HepG2 (cell line): ENCODE data around the gene MYO9A. TPM values are rescaled to one million over a fixed set of nuclear protein-coding genes. Genes with fewer than 3 reads are reported as not detected.

Experiments
- AGO1 ChIP-seq: fragments of 200-400 bp; formaldehyde crosslinking; IDR thresholded peaks from 2 replicates; pipeline ENCODE4 v1.6.1; 2017; ENCODE audit warnings: mild to moderate bottlenecking, low read depth, low read length, moderate library complexity; ENCODE audit not compliant: poor library complexity, severe bottlenecking
- BHLHE40 ChIP-seq: IDR thresholded peaks from 2 replicates; pipeline ENCODE4 v1.6.1; 2011; ENCODE audit warnings: low read length, improper control_type of control experiment
- CCAR2 ChIP-seq: fragments of 200-400 bp; formaldehyde crosslinking; optimal IDR thresholded peaks from 2 replicates; pipeline ENCODE3; 2018; ENCODE audit warnings: low read depth, mild to moderate bottlenecking, low read length, moderate library complexity
- CENPX ChIP-seq: sonication (generic); formaldehyde crosslinking; IDR thresholded peaks from 2 replicates; pipeline ENCODE4 v1.9.0; 2021; ENCODE audit warnings: mild to moderate bottlenecking, missing genetic modification reagents, moderate library complexity
- HNRNPL ChIP-seq: fragments of 200-400 bp; formaldehyde crosslinking; IDR thresholded peaks from 2 replicates; pipeline ENCODE4 v1.6.1; 2017; ENCODE audit warnings: mild to moderate bottlenecking, low read depth, low read length
- JDP2 ChIP-seq: sonication (generic); formaldehyde crosslinking; IDR thresholded peaks from 2 replicates; pipeline ENCODE4 v1.8.1; 2022; ENCODE audit warnings: missing genetic modification reagents, borderline replicate concordance
- KDM5A ChIP-seq: fragments of 200-600 bp; sonication (generic); IDR thresholded peaks from 2 replicates; pipeline ENCODE4 v1.7.0; 2018; ENCODE audit warnings: antibody characterized with exemption, mild to moderate bottlenecking, low read length, borderline replicate concordance
- MIER3 ChIP-seq: IDR thresholded peaks from 2 replicates; pipeline ENCODE4 v1.6.1; 2016; ENCODE audit warnings: missing compliant biosample characterization, borderline replicate concordance
- NR2C2 ChIP-seq: sonication (generic); formaldehyde crosslinking; IDR thresholded peaks from 2 replicates; pipeline ENCODE4 v1.4.0; 2020; ENCODE audit warnings: missing genetic modification reagents, mild to moderate bottlenecking, moderate library complexity, borderline replicate concordance
- POLR2G ChIP-seq: fragments of 200-400 bp; formaldehyde crosslinking; IDR thresholded peaks from 2 replicates; pipeline ENCODE4 v1.6.1; 2018; ENCODE audit warnings: mild to moderate bottlenecking, low read depth, low read length, moderate library complexity
- RBFOX2 ChIP-seq: fragments of 200-400 bp; formaldehyde crosslinking; IDR thresholded peaks from 2 replicates; pipeline ENCODE4 v1.6.1; 2017; ENCODE audit warnings: low read depth, mild to moderate bottlenecking, low read length
- SALL1 ChIP-seq: sonication (generic); formaldehyde crosslinking; IDR thresholded peaks from 2 replicates; pipeline ENCODE4 v1.8.0; 2022; ENCODE audit warnings: mild to moderate bottlenecking, missing genetic modification reagents
- SRSF1 ChIP-seq: fragments of 200-400 bp; formaldehyde crosslinking; optimal IDR thresholded peaks from 2 replicates; pipeline ENCODE3; 2017; ENCODE audit warnings: mild to moderate bottlenecking, low read depth, low read length, moderate library complexity
- WIZ ChIP-seq: sonication (generic); formaldehyde crosslinking; IDR thresholded peaks from 2 replicates; pipeline ENCODE4 v1.5.1; 2020; ENCODE audit warnings: mild to moderate bottlenecking, missing genetic modification reagents
- ZBTB3 ChIP-seq: sonication (generic); formaldehyde crosslinking; IDR thresholded peaks from 2 replicates; pipeline ENCODE4 v1.4.0; 2020; ENCODE audit warnings: low read depth, mild to moderate bottlenecking, moderate library complexity, missing genetic modification reagents, borderline replicate concordance
- ZNF136 ChIP-seq: sonication (generic); formaldehyde crosslinking; IDR thresholded peaks from 2 replicates; pipeline ENCODE4 v1.8.1; 2022; ENCODE audit warnings: low read depth, mild to moderate bottlenecking, moderate library complexity, missing genetic modification reagents
- ZNF232 ChIP-seq: sonication (generic); formaldehyde crosslinking; IDR thresholded peaks from 2 replicates; pipeline ENCODE4 v1.4.0; 2020; ENCODE audit warnings: missing genetic modification reagents, borderline replicate concordance
- ZNF441 ChIP-seq: sonication (generic); formaldehyde crosslinking; IDR thresholded peaks from 2 replicates; pipeline ENCODE4 v1.7.0; 2021; ENCODE audit warnings: missing genetic modification reagents, borderline replicate concordance
- ZSCAN25 ChIP-seq: sonication (generic); formaldehyde crosslinking; IDR thresholded peaks from 2 replicates; pipeline ENCODE4 v1.8.0; 2022; ENCODE audit warnings: mild to moderate bottlenecking, missing genetic modification reagents
- ZSCAN31 ChIP-seq: sonication (generic); formaldehyde crosslinking; IDR thresholded peaks from 2 replicates; pipeline ENCODE4 v1.5.0; 2020; ENCODE audit warnings: low read depth, mild to moderate bottlenecking, missing genetic modification reagents
- polyA plus RNA-seq, 8 experiments: library from polyadenylated mRNA; depleted of rRNA in 3 of 8; stranded (reverse) in 7 of 8; unstranded in 1 of 8; fragments of >200 nt; fragmentation: Illumina TruSeq in 4 of 8; extraction: Trizol in 4 of 8; gene quantifications; 2 replicates each; pipeline versions ENCODE4 v1.2.1 to v1.2.3, GENCODE V29; 2011 to 2016; ENCODE audit warnings: low read depth in 4 of 8, missing spikeins in 1 of 8, mixed read lengths in 1 of 8; ENCODE audit not compliant: insufficient read depth in 1 of 8
- total RNA-seq, 5 experiments: library from RNA; depleted of rRNA; stranded (reverse); fragments of >200 nt; fragmentation: Illumina TruSeq; extraction: Trizol; gene quantifications; 2 replicates each; pipeline ENCODE4 v1.2.3, GENCODE V29; 2016; ENCODE audit warnings: low read depth in 1 of 5
- TF ChIP-seq, protein P1 (sequence below): sonication (generic); formaldehyde crosslinking; IDR thresholded peaks from 2 replicates; pipeline ENCODE4 v1.8.0; 2022; ENCODE audit warnings: missing genetic modification reagents, mild to moderate bottlenecking, moderate library complexity, borderline replicate concordance
- TF ChIP-seq, protein P2 (sequence below), 2 experiments: fragments of 450-650 bp in 1 of 2; sonication (generic) in 1 of 2; formaldehyde crosslinking; IDR thresholded peaks; 2 replicates each; pipeline versions ENCODE4 v1.5.0 to v1.8.0; 2020 to 2022; ENCODE audit warnings: mild to moderate bottlenecking in 1 of 2, missing genetic modification reagents in 1 of 2
- TF ChIP-seq, protein P3 (sequence below): sonication (generic); formaldehyde crosslinking; IDR thresholded peaks from 2 replicates; pipeline ENCODE4 v1.4.0; 2020; ENCODE audit warnings: mild to moderate bottlenecking, missing genetic modification reagents

The MYO9A gene
- total and polyA plus RNA-seq, 2 of the 13 experiments (the other 11 are each of a cell fraction or from before 2014, with no cell fraction given) = 4.8 to 15.3 TPM

DNA sequence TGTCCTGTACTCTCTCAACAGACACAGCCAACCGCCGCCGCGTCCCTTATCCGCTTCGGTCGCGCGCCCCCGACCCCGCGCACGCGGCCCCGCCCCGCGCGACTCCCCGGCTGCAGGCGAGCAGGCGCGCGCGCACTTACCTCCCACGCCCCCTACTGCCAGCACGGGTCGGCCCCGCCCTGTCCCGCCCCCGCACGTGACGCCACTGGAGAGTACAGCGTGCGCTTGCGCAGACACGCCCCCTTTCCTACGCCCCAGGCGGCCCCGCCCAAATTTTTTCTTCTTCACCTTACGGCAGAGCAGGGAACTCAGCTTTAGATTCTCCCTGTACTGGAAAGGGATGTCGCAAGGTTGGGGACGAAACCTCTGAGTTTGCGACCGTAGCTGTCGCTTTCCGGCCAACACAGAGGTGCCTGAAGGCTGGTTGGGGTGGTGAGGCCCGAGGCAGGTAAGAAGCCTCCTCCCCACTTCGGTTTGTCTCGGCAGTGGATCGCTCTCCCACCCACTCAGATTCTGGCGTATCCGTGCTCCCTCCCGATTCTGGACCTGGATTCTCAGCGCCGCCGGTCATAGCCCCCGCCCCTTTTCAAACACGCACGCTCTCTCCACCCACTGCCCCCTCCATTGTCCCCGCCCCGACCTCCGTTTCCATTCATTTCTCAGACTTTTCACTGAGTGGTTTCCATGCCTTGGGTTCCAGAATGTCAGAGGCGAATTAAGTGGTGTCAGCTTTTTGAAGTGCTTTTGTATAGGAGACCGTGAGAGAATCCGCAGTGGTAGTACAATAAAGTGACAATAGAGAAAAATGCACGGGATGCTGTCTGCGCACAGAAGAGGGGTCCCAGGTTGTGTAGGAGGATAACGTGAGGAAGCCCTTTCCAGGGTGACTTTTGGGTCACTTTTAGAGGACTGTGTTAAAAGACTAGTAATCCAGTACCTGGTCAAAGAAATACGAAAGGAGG is at the start of gene MYO9A, which contains the start of gene SENP8 (continued):
- TF ChIP-seq, protein P1, sequence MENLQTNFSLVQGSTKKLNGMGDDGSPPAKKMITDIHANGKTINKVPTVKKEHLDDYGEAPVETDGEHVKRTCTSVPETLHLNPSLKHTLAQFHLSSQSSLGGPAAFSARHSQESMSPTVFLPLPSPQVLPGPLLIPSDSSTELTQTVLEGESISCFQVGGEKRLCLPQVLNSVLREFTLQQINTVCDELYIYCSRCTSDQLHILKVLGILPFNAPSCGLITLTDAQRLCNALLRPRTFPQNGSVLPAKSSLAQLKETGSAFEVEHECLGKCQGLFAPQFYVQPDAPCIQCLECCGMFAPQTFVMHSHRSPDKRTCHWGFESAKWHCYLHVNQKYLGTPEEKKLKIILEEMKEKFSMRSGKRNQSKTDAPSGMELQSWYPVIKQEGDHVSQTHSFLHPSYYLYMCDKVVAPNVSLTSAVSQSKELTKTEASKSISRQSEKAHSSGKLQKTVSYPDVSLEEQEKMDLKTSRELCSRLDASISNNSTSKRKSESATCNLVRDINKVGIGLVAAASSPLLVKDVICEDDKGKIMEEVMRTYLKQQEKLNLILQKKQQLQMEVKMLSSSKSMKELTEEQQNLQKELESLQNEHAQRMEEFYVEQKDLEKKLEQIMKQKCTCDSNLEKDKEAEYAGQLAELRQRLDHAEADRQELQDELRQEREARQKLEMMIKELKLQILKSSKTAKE (CRISPR knock-in tag) = no peak
- no peak for TF ChIP-seq CENPX (CRISPR knock-in tag)
- peak; percentile 21 for TF ChIP-seq RBFOX2
- TF ChIP-seq AGO1 = no peak
- TF ChIP-seq, protein P2, sequence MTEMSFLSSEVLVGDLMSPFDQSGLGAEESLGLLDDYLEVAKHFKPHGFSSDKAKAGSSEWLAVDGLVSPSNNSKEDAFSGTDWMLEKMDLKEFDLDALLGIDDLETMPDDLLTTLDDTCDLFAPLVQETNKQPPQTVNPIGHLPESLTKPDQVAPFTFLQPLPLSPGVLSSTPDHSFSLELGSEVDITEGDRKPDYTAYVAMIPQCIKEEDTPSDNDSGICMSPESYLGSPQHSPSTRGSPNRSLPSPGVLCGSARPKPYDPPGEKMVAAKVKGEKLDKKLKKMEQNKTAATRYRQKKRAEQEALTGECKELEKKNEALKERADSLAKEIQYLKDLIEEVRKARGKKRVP (CRISPR knock-in tag; IDR thresholded peaks at IDR 0.05) = no peak
- TF ChIP-seq WIZ (CRISPR knock-in tag) = no peak
- peak; percentile 21; the same call in 1 of the 2 replicates for TF ChIP-seq ZSCAN25 (CRISPR knock-in tag)
- no peak for TF ChIP-seq ZNF232
- TF ChIP-seq ZNF441 (CRISPR knock-in tag) = 0 out of 2 replicates have a peak, but pooled peaks have one; percentile 27
- TF ChIP-seq CCAR2 = peak; percentile 20
- peak; percentile 100 for TF ChIP-seq BHLHE40
- peak; percentile 89 for TF ChIP-seq POLR2G
- TF ChIP-seq ZSCAN31 (CRISPR knock-in tag) = 0 out of 2 replicates have a peak, but pooled peaks have one; percentile 8
- TF ChIP-seq, protein P3, sequence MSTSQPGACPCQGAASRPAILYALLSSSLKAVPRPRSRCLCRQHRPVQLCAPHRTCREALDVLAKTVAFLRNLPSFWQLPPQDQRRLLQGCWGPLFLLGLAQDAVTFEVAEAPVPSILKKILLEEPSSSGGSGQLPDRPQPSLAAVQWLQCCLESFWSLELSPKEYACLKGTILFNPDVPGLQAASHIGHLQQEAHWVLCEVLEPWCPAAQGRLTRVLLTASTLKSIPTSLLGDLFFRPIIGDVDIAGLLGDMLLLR (CRISPR knock-in tag) = no peak
- peak; percentile 86; the same call in 1 of the 2 replicates for TF ChIP-seq KDM5A
- no peak for TF ChIP-seq HNRNPL
- peak; percentile 67 for TF ChIP-seq SALL1
- peak; percentile 33; the same call in 1 of the 2 replicates for TF ChIP-seq MIER3 (CRISPR knock-in tag)
- TF ChIP-seq NR2C2 = 0 out of 2 replicates have a peak, but pooled peaks have one; percentile 42
- no peak for TF ChIP-seq SRSF1
- TF ChIP-seq ZNF136 (CRISPR knock-in tag) = no peak
- TF ChIP-seq JDP2 (CRISPR knock-in tag) = no peak
- no peak for TF ChIP-seq ZBTB3 (CRISPR knock-in tag)
